Liver (tissue), 9 donors: ENCODE results near the gene RGS3. TPM values are rescaled to one million over a fixed set of nuclear protein-coding genes. Genes with fewer than 3 reads are reported as not detected.
A peak's percentile ranks its signal among the peaks of the same experiment; 100 is the strongest.

Source experiments
- DNase-seq: peaks from one replicate; pipeline ENCODE4 v3.0.0-alpha.2; 2017; ENCODE audit warnings: low spot score
- H3K27ac ChIP-seq, 2 donors: one replicate each; pipeline ENCODE4 v1.7.0; 2013; ENCODE audit warnings: inconsistent platforms in 2 of 2, low read length in 2 of 2, control low read depth in 1 of 2, low read depth in 1 of 2, mild to moderate bottlenecking in 1 of 2
- H3K27me3 ChIP-seq, 4 donors: one replicate each; pipeline versions ENCODE4 v1.6.1 to v1.7.0; 2013; ENCODE audit warnings: low read length in 3 of 4, inconsistent platforms in 1 of 4, mild to moderate bottlenecking in 1 of 4, moderate library complexity in 1 of 4; ENCODE audit not compliant: control insufficient read depth in 4 of 4, insufficient read depth in 4 of 4
- H3K36me3 ChIP-seq, 4 donors: one replicate each; pipeline versions ENCODE4 v1.6.1 to v1.7.0; 2013; ENCODE audit warnings: low read length in 3 of 4, mild to moderate bottlenecking in 3 of 4, low read depth in 1 of 4, moderate library complexity in 1 of 4; ENCODE audit not compliant: control insufficient read depth in 4 of 4, insufficient read depth in 3 of 4
- H3K4me1 ChIP-seq, 4 donors: one replicate each; pipeline versions ENCODE4 v1.6.1 to v1.7.0; 2013; ENCODE audit warnings: low read length in 3 of 4, mild to moderate bottlenecking in 3 of 4, moderate library complexity in 1 of 4; ENCODE audit not compliant: control insufficient read depth in 4 of 4, insufficient read depth in 4 of 4
- H3K4me3 ChIP-seq, 3 donors: one replicate each; pipeline versions ENCODE4 v1.6.1 to v1.7.0; 2013; ENCODE audit warnings: low read length in 3 of 3, control low read depth in 1 of 3, low read depth in 1 of 3, mild to moderate bottlenecking in 1 of 3
- H3K9ac ChIP-seq, 2 donors: one replicate each; pipeline ENCODE4 v1.7.0; 2013; ENCODE audit warnings: low read length in 2 of 2, mild to moderate bottlenecking in 2 of 2, moderate library complexity in 2 of 2, control low read depth in 1 of 2, low read depth in 1 of 2
- H3K9me3 ChIP-seq, 4 donors: one replicate each; pipeline versions ENCODE4 v1.6.1 to v1.7.0; 2013; ENCODE audit warnings: low read length in 3 of 4; ENCODE audit not compliant: control insufficient read depth in 4 of 4
- ATF3 ChIP-seq: IDR thresholded peaks from 2 replicates; pipeline ENCODE4 v1.6.1; 2016; ENCODE audit warnings: antibody characterized with exemption
- CTCF ChIP-seq: fragments of 150-350 bp; IDR thresholded peaks from 2 replicates; pipeline ENCODE4 v1.5.1; 2017; ENCODE audit warnings: improper control_type of control experiment, low read depth, low read length; ENCODE audit not compliant: missing input control
- EGR1 ChIP-seq, 2 donors: IDR thresholded peaks; 2 replicates each; pipeline ENCODE4 v1.6.1; 2016 to 2018; ENCODE audit warnings: antibody characterized with exemption in 2 of 2, low read depth in 2 of 2
- FOXA1 ChIP-seq: IDR thresholded peaks from 2 replicates; pipeline ENCODE4 v1.6.1; 2016; ENCODE audit warnings: antibody characterized with exemption
- FOXA2 ChIP-seq: IDR thresholded peaks from 2 replicates; pipeline ENCODE4 v1.6.1; 2016; ENCODE audit warnings: antibody characterized with exemption
- GABPA ChIP-seq, 2 donors: IDR thresholded peaks in 1 of 2; conservative IDR thresholded peaks in 1 of 2; 2 replicates each; pipeline ENCODE4 v1.6.1; 2016; ENCODE audit warnings: antibody characterized with exemption in 2 of 2, mild to moderate bottlenecking in 1 of 2, moderate library complexity in 1 of 2
- HNF4A ChIP-seq, 2 donors: conservative IDR thresholded peaks; 2 replicates each; pipeline ENCODE4 v1.6.1; 2016; ENCODE audit warnings: antibody characterized with exemption in 2 of 2, mild to moderate bottlenecking in 2 of 2
- JUND ChIP-seq, 2 donors: IDR thresholded peaks; 2 replicates each; pipeline ENCODE4 v1.6.1; 2016; ENCODE audit warnings: antibody characterized with exemption in 2 of 2
- NR2F2 ChIP-seq: IDR thresholded peaks from 2 replicates; pipeline ENCODE4 v1.6.1; 2016; ENCODE audit warnings: antibody characterized with exemption
- RAD21 ChIP-seq, 2 donors: IDR thresholded peaks; 2 replicates each; pipeline ENCODE4 v1.6.1; 2016; ENCODE audit warnings: antibody characterized with exemption in 2 of 2, mild to moderate bottlenecking in 2 of 2
- REST ChIP-seq: IDR thresholded peaks from 2 replicates; pipeline ENCODE4 v1.6.1; 2016; ENCODE audit warnings: antibody characterized with exemption, mild to moderate bottlenecking
- RXRA ChIP-seq, 2 donors: IDR thresholded peaks; 2 replicates each; pipeline ENCODE4 v1.6.1; 2017 to 2018; ENCODE audit warnings: antibody characterized with exemption in 2 of 2, mild to moderate bottlenecking in 1 of 2
- SP1 ChIP-seq: IDR thresholded peaks from 2 replicates; pipeline ENCODE4 v1.6.1; 2018; ENCODE audit warnings: antibody characterized with exemption, mild to moderate bottlenecking
- YY1 ChIP-seq: IDR thresholded peaks from 2 replicates; pipeline ENCODE4 v1.6.1; 2016; ENCODE audit warnings: antibody characterized with exemption, mild to moderate bottlenecking
- ZBTB33 ChIP-seq: IDR thresholded peaks from 2 replicates; pipeline ENCODE4 v1.6.1; 2016; ENCODE audit warnings: antibody characterized with exemption
- WGBS: extraction: QIAGEN DNeasy Blood & Tissue Kit; methylation state at CpG from one replicate; pipeline ENCODE4 v1.1.7; 2013; 5-methylcytosine and 5-hydroxymethylcytosine counted together
- polyA plus RNA-seq, 2 donors: library from polyadenylated mRNA; stranded (reverse) in 1 of 2; unstranded in 1 of 2; fragments of 200-250 nt in 1 of 2; fragments of >200 nt in 1 of 2; fragmentation: Nextera tagmentation in 1 of 2; extraction: Ambion mirVana in 1 of 2; gene quantifications; one replicate each; pipeline versions ENCODE4 v1.2.1 to v1.2.3, GENCODE V29; 2013 to 2015
- total RNA-seq, 2 donors: library from RNA; depleted of rRNA; stranded (reverse); fragments of >200 nt; gene quantifications; one replicate each; pipeline ENCODE4 v1.2.3, GENCODE V29; 2014
- TF ChIP-seq, protein P1 (sequence below): IDR thresholded peaks from 2 replicates; pipeline ENCODE4 v1.6.1; 2016; ENCODE audit warnings: antibody characterized with exemption
- donor health status: healthy.
- donor health status: healthy.
- donor health status: healthy.
- donor health status: healthy.
- donor health status: healthy.

The RGS3 gene
- total and polyA plus RNA-seq, 4 donors, result 13.0 to 65.0 (median 28.3) TPM

DNA sequence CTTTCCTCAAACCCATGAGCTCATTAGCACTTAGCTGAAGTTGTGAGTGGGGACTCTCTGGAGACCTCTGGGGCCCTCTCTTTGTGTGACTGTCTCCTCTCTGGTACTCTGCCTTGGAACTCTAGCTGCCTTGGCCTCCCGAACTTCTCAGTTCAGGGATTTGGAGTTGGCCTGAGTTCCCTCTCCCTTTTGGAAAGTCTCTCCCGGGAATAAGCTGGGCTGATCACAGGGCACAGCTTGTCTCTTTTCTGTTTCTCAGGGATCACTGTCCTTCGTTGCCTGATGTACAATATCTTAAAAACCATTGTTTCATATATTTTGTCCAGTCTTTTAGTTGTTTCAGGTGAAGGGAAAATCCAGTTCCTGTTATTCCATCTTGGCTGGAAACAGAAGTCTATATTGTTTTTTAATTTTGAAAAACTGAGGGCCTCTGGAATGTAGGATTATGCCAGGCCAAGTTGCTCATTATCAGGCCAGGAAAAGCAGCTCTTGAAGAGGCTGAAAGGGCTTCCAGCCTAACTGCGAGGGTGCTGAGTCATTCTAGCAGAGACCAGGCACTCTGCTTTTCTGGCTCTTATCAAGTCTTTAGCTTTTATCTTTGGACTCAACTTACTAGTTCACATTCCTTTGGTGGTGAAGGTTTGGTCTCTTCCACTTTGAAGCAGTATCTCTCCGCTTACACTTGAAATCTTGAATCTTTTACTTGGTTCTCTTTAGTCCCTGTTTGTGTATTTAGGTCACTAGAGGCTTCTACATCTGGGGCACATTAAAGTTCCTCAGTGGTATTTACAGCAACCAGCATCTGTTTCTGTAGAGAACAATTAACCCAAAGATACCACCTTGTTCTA, 8.4 kb upstream of the RGS3 start:
- WGBS, result 72% methylated on average over 5 of the region's 5 CpGs
- Histone ChIP-seq H3K27ac (peak overlapping the region; percentile 31 to 72), H3K27me3 (no peaks in the 10 kb centered on the region), H3K4me1 (peaks cover 0 to 3% (median 0%) of the 10 kb centered on the region in 4 donors), H3K36me3 (no peaks in the 10 kb centered on the region), H3K9ac (no peak overlapping the region), H3K9me3 (no peaks in the 10 kb centered on the region), H3K4me3 (no peak overlapping the region)
- peak; percentile 66 for DNase-seq
- peak in 1 of 2 donors; percentile 15 for TF ChIP-seq HNF4A (conservative IDR thresholded peaks at IDR 0.05)
- peak; percentile 55 to 57 for TF ChIP-seq JUND (IDR thresholded peaks at IDR 0.05)
- TF ChIP-seq SP1, result peak; percentile 30
- peak; percentile 70 for TF ChIP-seq NR2F2
- no peak for TF ChIP-seq YY1
- no peak for TF ChIP-seq FOXA1
- TF ChIP-seq CTCF, result no peak
- TF ChIP-seq GABPA (IDR thresholded peaks at IDR 0.05 in 1 of 2, conservative IDR thresholded peaks at IDR 0.05 in 1 of 2), result no peak
- TF ChIP-seq, protein P1, sequence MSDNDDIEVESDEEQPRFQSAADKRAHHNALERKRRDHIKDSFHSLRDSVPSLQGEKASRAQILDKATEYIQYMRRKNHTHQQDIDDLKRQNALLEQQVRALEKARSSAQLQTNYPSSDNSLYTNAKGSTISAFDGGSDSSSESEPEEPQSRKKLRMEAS, result no peak
- peak in 1 of 2 donors; percentile 21 for TF ChIP-seq RXRA (IDR thresholded peaks at IDR 0.05)
- TF ChIP-seq REST, result no peak

DNA sequence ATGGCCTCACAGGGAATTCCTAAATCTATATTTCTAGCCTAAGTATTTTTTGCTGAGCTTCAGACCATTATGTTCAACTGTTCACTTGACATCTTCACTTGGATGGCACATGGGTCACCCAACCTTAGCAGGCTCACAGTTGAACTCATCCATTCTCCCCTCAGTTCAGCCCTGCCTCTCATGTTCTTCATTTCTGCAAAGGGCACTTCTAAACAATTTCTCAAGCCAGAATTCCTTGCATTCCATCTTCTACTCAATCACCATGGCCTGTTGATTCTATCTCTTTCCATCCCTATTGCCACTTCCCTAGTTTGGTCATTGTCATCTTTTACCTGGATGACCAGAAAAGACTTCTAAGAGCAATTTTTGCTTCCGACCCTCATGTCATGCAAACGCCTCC, 7.3 kb upstream of the RGS3 start:
- H3K36me3 ChIP-seq, result no peaks in the 10 kb centered on the region
- H3K27ac ChIP-seq, result no peak overlapping the region
- no peak for DNase-seq
- TF ChIP-seq SP1 (no peak), REST (no peak), GABPA (IDR thresholded peaks at IDR 0.05 in 1 of 2, conservative IDR thresholded peaks at IDR 0.05 in 1 of 2) (no peak), RXRA (IDR thresholded peaks at IDR 0.05) (no peak), EGR1 (IDR thresholded peaks at IDR 0.05; ENCODE audit: low read depth in 2 of 2) (no peak), RAD21 (IDR thresholded peaks at IDR 0.05) (no peak), FOXA2 (no peak), YY1 (no peak), ATF3 (no peak), HNF4A (conservative IDR thresholded peaks at IDR 0.05) (no peak), NR2F2 (no peak), CTCF (no peak), ZBTB33 (no peak)
- peaks cover 0 to 3% (median 0%) of the 10 kb centered on the region in 4 donors for H3K4me1 ChIP-seq
- H3K27me3 ChIP-seq, result no peaks in the 10 kb centered on the region
- H3K4me3 ChIP-seq, result no peak overlapping the region
- H3K9ac ChIP-seq, result no peak overlapping the region
- WGBS, result 96% methylated on average over 2 of the region's 2 CpGs
- no peaks in the 10 kb centered on the region for H3K9me3 ChIP-seq
